Aorta (tissue), 5 donors: Measurements from ENCODE around the gene ZNF436. TPM values are rescaled to one million over a fixed set of nuclear protein-coding genes. Genes with fewer than 3 reads are reported as not detected.
"Not testable (repeated sequence)": the region's sequence is repeated elsewhere in the genome, so short reads cannot be mapped to it uniquely, and the experiment has no call there.

Source experiments
- ATAC-seq: fragments of 200-7000 bp; cut with Tn5 transposase; one replicate; pipeline ENCODE4 v1.9.1; 2022; ENCODE audit warnings: moderate library complexity; ENCODE audit not compliant: low FRiP score
- DNase-seq, 2 donors: peaks; one replicate each; pipeline ENCODE4 v3.0.0-alpha.2; 2020
- H3K27ac ChIP-seq, 2 donors: one replicate each; pipeline ENCODE4 v1.5.1; 2013; ENCODE audit warnings: low read length in 2 of 2, mild to moderate bottlenecking in 2 of 2, moderate library complexity in 2 of 2, control low read depth in 1 of 2, inconsistent platforms in 1 of 2, low read depth in 1 of 2
- H3K27me3 ChIP-seq, 2 donors: one replicate each; pipeline ENCODE4 v1.6.1; 2013; ENCODE audit warnings: control low read depth in 1 of 2, low read length in 1 of 2, mild to moderate bottlenecking in 1 of 2, moderate library complexity in 1 of 2; ENCODE audit not compliant: insufficient read depth in 2 of 2, control insufficient read depth in 1 of 2
- H3K36me3 ChIP-seq, 2 donors: one replicate each; pipeline ENCODE4 v1.6.1; 2013; ENCODE audit warnings: control low read depth in 1 of 2, low read length in 1 of 2, mild to moderate bottlenecking in 1 of 2; ENCODE audit not compliant: insufficient read depth in 2 of 2, control insufficient read depth in 1 of 2
- H3K4me1 ChIP-seq, 2 donors: one replicate each; pipeline ENCODE4 v1.6.1; 2013; ENCODE audit warnings: low read length in 2 of 2, control low read depth in 1 of 2, mild to moderate bottlenecking in 1 of 2, moderate library complexity in 1 of 2; ENCODE audit not compliant: insufficient read depth in 2 of 2, control insufficient read depth in 1 of 2
- H3K4me3 ChIP-seq, 2 donors: one replicate each; pipeline ENCODE4 v1.5.1; 2013; ENCODE audit warnings: low read length in 2 of 2, control low read depth in 1 of 2, mild to moderate bottlenecking in 1 of 2
- H3K9me3 ChIP-seq: one replicate; pipeline ENCODE4 v1.6.1; 2013; ENCODE audit warnings: mild to moderate bottlenecking, low read length; ENCODE audit not compliant: control insufficient read depth
- WGBS, 2 donors: extraction: QIAGEN DNeasy Blood & Tissue Kit; methylation state at CpG; one replicate each; pipeline ENCODE4 v1.1.7; 2013; 5-methylcytosine and 5-hydroxymethylcytosine counted together
- intact Hi-C, 2 donors: fragments of 100-400 bp; cut with DNase I; formaldehyde crosslinking; loops; one replicate each; pipeline versions ENCODE4 v1.14.2 to v1.15.0; 2022
- polyA plus RNA-seq, 2 donors: library from polyadenylated mRNA; stranded (reverse); fragments of 200-250 nt; gene quantifications; one replicate each; pipeline ENCODE4 v1.2.3, GENCODE V29; 2013
- total RNA-seq, 2 donors: library from RNA; stranded (reverse); fragmentation: NEBNext Ultra II Directional; extraction: Animal tissue kit (Norgen Biotek cat#: 25700); gene quantifications; one replicate each; pipeline ENCODE4 v1.2.1, GENCODE V29; 2021
- donor health status: healthy with polysubstance abuse.
- donor health status: Bipolar disorder and iron deficiency.
- donor health status: DM: no; HTN: no; CAD: no.
- donor health status: DM: no; HTN: no; CAD: no.
- donor health status: DM: yes; HTN: yes; CAD: no.

The ZNF436 gene
- total and polyA plus RNA-seq, 4 donors: 3.6 to 35.4 (median 8.8) TPM

- Histone ChIP-seq H3K4me3 (no peak overlapping the region), H3K36me3 (peaks cover 0 to 1% of the 10 kb centered on the region in 2 donors), H3K27me3 (no peaks in the 10 kb centered on the region), H3K9me3 (no peaks in the 10 kb centered on the region), H3K27ac (no peak overlapping the region), H3K4me1 (no peaks in the 10 kb centered on the region)
- intact Hi-C loops: no loop called here
- 83 to 85% methylated on average over 11 of the region's 11 CpGs for WGBS, 2 donors
- no peak for DNase-seq
- ATAC-seq: no peak
Observed at GRCh38 chr1:23384312-23385058, 14.8 kb upstream of the ZNF436 start.

DNA sequence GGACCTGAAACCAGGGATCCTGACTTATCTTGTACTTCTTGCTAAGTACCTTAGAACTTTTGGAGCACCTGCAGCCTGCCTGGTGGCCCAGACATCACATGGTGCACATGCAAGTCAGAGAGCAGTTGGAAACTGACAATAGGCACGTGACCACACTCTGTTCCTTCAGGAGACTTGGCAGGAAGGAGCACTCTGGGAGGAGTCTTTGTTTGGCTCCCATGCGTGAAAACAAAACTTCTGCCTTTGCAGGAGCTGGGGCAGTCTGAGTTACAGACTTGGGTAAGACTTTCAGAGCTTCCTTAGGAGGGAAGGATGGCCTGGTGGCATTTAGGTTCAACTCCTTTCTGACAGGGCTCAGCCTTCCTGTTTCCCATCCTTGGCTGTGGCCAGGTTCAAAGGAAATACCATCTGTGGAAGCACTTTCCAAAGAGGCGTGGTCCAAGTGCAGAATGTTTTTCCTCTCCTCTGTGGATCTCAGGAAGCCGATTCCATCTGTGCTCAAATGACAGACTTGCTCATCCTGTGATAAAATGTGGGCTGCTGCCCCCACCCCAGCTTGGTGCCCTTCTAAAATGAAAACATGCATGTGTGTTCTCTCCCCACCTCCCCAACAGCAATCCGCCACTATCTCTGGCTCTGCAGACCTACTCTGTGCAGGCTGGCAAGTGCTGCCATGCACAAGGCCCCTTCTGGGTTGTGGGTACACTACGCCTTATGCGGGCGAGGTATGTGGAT is 14.1 kb upstream of the ZNF436 start:
- H3K4me3 ChIP-seq: no peak overlapping the region
- DNase-seq (no peak), ATAC-seq (no peak)
- no peaks in the 10 kb centered on the region for H3K9me3 ChIP-seq
- peaks cover 0 to 1% of the 10 kb centered on the region in 2 donors for H3K36me3 ChIP-seq
- no peaks in the 10 kb centered on the region for H3K4me1 ChIP-seq
- 60 to 63% methylated on average over 8 of the region's 8 CpGs for WGBS, 2 donors
- no peaks in the 10 kb centered on the region for H3K27me3 ChIP-seq
- intact Hi-C loops: no loop called here
- no peak overlapping the region for H3K27ac ChIP-seq

GRCh38 chr1:23381233-23381885 is 11.7 kb upstream of the ZNF436 start:
- Histone ChIP-seq H3K27me3 (no peaks in the 10 kb centered on the region), H3K36me3 (peaks cover 0 to 1% of the 10 kb centered on the region in 2 donors), H3K9me3 (no peaks in the 10 kb centered on the region), H3K4me1 (no peaks in the 10 kb centered on the region), H3K27ac (no peak overlapping the region), H3K4me3 (no peak overlapping the region)
- WGBS, 2 donors: 82 to 87% methylated on average over 5 of the region's 5 CpGs
- no peak for ATAC-seq
- intact Hi-C loops: no loop called here
- DNase-seq: no peak

- Histone ChIP-seq H3K4me3 (no peak overlapping the region), H3K27me3 (no peaks in the 10 kb centered on the region), H3K36me3 (no peaks in the 10 kb centered on the region), H3K27ac (no peak overlapping the region), H3K9me3 (no peaks in the 10 kb centered on the region), H3K4me1 (no peaks in the 10 kb centered on the region)
- WGBS, 2 donors: 43 to 45% methylated on average over 5 of the region's 5 CpGs
- ATAC-seq (no peak), DNase-seq (no peak)
- intact Hi-C loops: no loop called here
Observed at GRCh38 chr1:23380719-23381118, 11.1 kb upstream of the ZNF436 start.

GRCh38 chr1:23380236-23380635 is 10.6 kb upstream of the ZNF436 start:
- H3K4me3 ChIP-seq, H3K27ac ChIP-seq, DNase-seq, ATAC-seq, H3K36me3 ChIP-seq, intact Hi-C loops, H3K9me3 ChIP-seq, H3K27me3 ChIP-seq, H3K4me1 ChIP-seq: not testable (repeated sequence)
- WGBS, 2 donors: 26 to 44% methylated on average over 4 of the region's 4 CpGs

GRCh38 chr1:23376890-23377811 is 7.5 kb upstream of the ZNF436 start:
- no peaks in the 10 kb centered on the region for H3K9me3 ChIP-seq
- ATAC-seq (peak; percentile 47), DNase-seq (peak in 1 of 2 donors; percentile 58)
- WGBS, 2 donors: 48 to 53% methylated on average over 19 of the region's 19 CpGs
- H3K4me1 ChIP-seq: no peaks in the 10 kb centered on the region
- H3K27ac ChIP-seq: peak overlapping the region in 1 of 2 donors; percentile 9
- H3K27me3 ChIP-seq: no peaks in the 10 kb centered on the region
- intact Hi-C loops: no loop called here
- H3K36me3 ChIP-seq: no peaks in the 10 kb centered on the region
- no peak overlapping the region for H3K4me3 ChIP-seq

GRCh38 chr1:23374079-23374735 is 4.6 kb upstream of the ZNF436 start:
- H3K36me3 ChIP-seq, intact Hi-C loops, H3K27me3 ChIP-seq, H3K27ac ChIP-seq, ATAC-seq, H3K4me1 ChIP-seq, H3K4me3 ChIP-seq, DNase-seq, H3K9me3 ChIP-seq: not testable (repeated sequence)
- 87 to 88% methylated on average over 12 of the region's 12 CpGs for WGBS, 2 donors
